ENCODE results near the gene LRMDA. TPM values are rescaled to one million over a fixed set of nuclear protein-coding genes. Genes with fewer than 3 reads are reported as not detected.

The LRMDA gene
- total and polyA plus RNA-seq, 10 of the 15 experiments (the other 5 are each of a cell fraction or from before 2014, with no cell fraction given) = 0.07 to 0.54 (median 0.29) TPM; not detected in 4

- no peaks in the 10 kb centered on the region for H3K36me3 ChIP-seq (ENCODE audit: control insufficient read depth in 2 of 2, insufficient read depth in 2 of 2, low read length in 1 of 2)
- no peaks in the 10 kb centered on the region for H3K4me1 ChIP-seq (ENCODE audit: control insufficient read depth, insufficient read depth, low read length)
- H3K4me2 ChIP-seq (ENCODE audit: control insufficient read depth, insufficient read depth) = no peak overlapping the region
- no peak overlapping the region for H3K4me3 ChIP-seq
- H3K9ac ChIP-seq (ENCODE audit: control insufficient read depth, insufficient read depth, low read length) = no peak overlapping the region
- under 1% methylated on average over 16 of the region's 22 CpGs for WGBS (ENCODE audit: insufficient coverage, insufficient replicate concordance, low lambda C conversion rate, missing lambda C conversion rate)
- in situ Hi-C loops (cut with MboI) = no loop called here
- ATAC-seq (peak; percentile 41; the same call in 2 of the 3 replicates), FAIRE-seq (no peak), DNase-seq (ENCODE audit: low read depth, low spot score) (no peak)
- SMC1A ChIA-PET (ENCODE audit: uncharacterized antibody, unreplicated experiment) = interaction anchor here (1.0 kb wide), 2 partner anchors 14 to 15 kb away, joined by 3 read pairs; no protein-coding TSS in a partner anchor
- BruUV-seq (replicated peaks) = no TSS peak
- H3K27me3 ChIP-seq (replicated peaks in 1 of 2; ENCODE audit: control insufficient read depth in 2 of 2, insufficient read depth in 2 of 2, low read length in 1 of 2) = no peaks in the 10 kb centered on the region; a peak in 2 of 4 replicates
- no peak overlapping the region for H2AFZ ChIP-seq (ENCODE audit: control insufficient read depth, low read depth, low read length)
- intact Hi-C loops (cut with micrococcal nuclease; ENCODE audit: unreplicated experiment) = no loop called here
- H3K79me2 ChIP-seq (ENCODE audit: control insufficient read depth, insufficient read depth, low read length) = no peaks in the 10 kb centered on the region
- RAD21 ChIA-PET (ENCODE audit: unreplicated experiment) = no interaction called here
- CTCF ChIA-PET = interaction anchor here (0.9 kb wide), 1 partner anchor 12 kb away, joined by 3 read pairs; no protein-coding TSS in a partner anchor
- no peak overlapping the region for H3K27ac ChIP-seq (ENCODE audit: control insufficient read depth, insufficient read depth)
- no peaks in the 10 kb centered on the region; the same call in 2 of the 3 replicates for H3K9me3 ChIP-seq (replicated peaks; ENCODE audit: control insufficient read depth, insufficient read depth, low read length)
- no peaks in the 10 kb centered on the region for H4K20me1 ChIP-seq (ENCODE audit: control insufficient read depth, insufficient read depth)
- POLR2A ChIA-PET = no interaction called here
- TF ChIP-seq RAD51 (IDR thresholded peaks at IDR 0.05) = no peak
- no peak for TF ChIP-seq MLLT1 (IDR thresholded peaks at IDR 0.05)
- TF ChIP-seq ASH2L (IDR thresholded peaks at IDR 0.05; ENCODE audit: borderline replicate concordance, low read depth) = no peak
- no peak for TF ChIP-seq RELB (IDR thresholded peaks at IDR 0.05; ENCODE audit: low read depth)
- no peak for TF ChIP-seq MEF2B (IDR thresholded peaks at IDR 0.05; ENCODE audit: partially characterized antibody, poor library complexity, severe bottlenecking)
- no peak for TF ChIP-seq IRF4 (IDR thresholded peaks at IDR 0.05; ENCODE audit: low read depth, low read length)
- TF ChIP-seq IRF5 (IDR thresholded peaks at IDR 0.05; ENCODE audit: borderline replicate concordance) = no peak
- no peak for TF ChIP-seq HDGF (IDR thresholded peaks at IDR 0.05)
- TF ChIP-seq POU2F2 (IDR thresholded peaks at IDR 0.05; ENCODE audit: borderline replicate concordance, low read depth, low read length) = no peak
- TF ChIP-seq SKIL (IDR thresholded peaks at IDR 0.05; ENCODE audit: low read depth, poor library complexity, severe bottlenecking) = no peak
- no peak for TF ChIP-seq YY1 (IDR thresholded peaks at IDR 0.05; ENCODE audit: low read depth, low read length)
- TF ChIP-seq ZNF384 (IDR thresholded peaks at IDR 0.05; ENCODE audit: borderline replicate concordance, low read depth, low read length) = no peak
- TF ChIP-seq MTA3 (IDR thresholded peaks at IDR 0.05; ENCODE audit: borderline replicate concordance, low read length) = no peak
- TF ChIP-seq MYB (IDR thresholded peaks at IDR 0.05; ENCODE audit: borderline replicate concordance, low read depth, low read length) = no peak
- no peak for TF ChIP-seq TBL1XR1 (IDR thresholded peaks at IDR 0.05; ENCODE audit: low read depth, low read length)
- no peak for TF ChIP-seq BRCA1 (IDR thresholded peaks at IDR 0.05; ENCODE audit: low read depth, low read length)
- no peak for TF ChIP-seq KAT2A (conservative IDR thresholded peaks at IDR 0.05; ENCODE audit: control insufficient read depth, low read depth, low read length)
These were observed 280.9 kb downstream of the LRMDA start for GRCh38 chr10:75712242-75712880.

Measured in GM12878 (cell line).